Measurements from ENCODE around the gene PHLDB2. TPM values are rescaled to one million over a fixed set of nuclear protein-coding genes. Genes with fewer than 3 reads are reported as not detected.

PHLDB2 gene
- total RNA-seq, 1 experiment from 2014 or later, result 143 TPM

DNA sequence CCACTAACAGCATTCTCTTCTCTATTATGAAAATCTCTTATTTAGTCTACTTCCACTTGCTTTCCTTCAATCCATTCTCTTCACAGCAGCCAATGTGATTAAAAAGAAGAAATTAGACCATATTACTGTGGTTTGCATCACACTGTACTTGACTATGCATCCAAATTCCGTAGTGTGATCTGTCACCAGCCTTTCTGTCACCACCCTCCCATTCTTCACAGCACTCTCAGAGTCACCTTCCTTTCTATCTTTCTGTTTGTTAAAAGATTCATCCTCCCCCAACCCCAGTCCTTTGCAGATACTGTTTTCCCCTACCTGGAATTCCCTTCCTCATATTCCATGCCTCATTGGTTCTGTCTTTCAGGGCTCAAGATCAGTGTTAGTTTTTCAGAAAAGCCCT, 64.7 kb downstream of the PHLDB2 start:
- Histone ChIP-seq H2AFZ (ENCODE audit: low read depth, low read length, poor library complexity, severe bottlenecking) (no peak overlapping the region), H3K9me2 (ENCODE audit: insufficient read depth) (no peaks in the 10 kb centered on the region), H4K20me1 (ENCODE audit: insufficient read depth) (no peaks in the 10 kb centered on the region), H3K27ac (ENCODE audit: low read depth, low read length) (peak overlapping the region; percentile 96), H3K79me2 (ENCODE audit: insufficient read depth, low read length) (peaks cover 85% of the 10 kb centered on the region), H3K4me1 (ENCODE audit: control insufficient read depth in 1 of 2, insufficient read depth in 2 of 2, low read length in 2 of 2) (peaks cover 69 to 95% of the 10 kb centered on the region in 2 experiments), H3K36me3 (ENCODE audit: control insufficient read depth in 1 of 2, insufficient read depth in 2 of 2, low read length in 2 of 2) (peaks cover 15 to 60% of the 10 kb centered on the region in 2 experiments), H3K4me2 (ENCODE audit: low read length) (peak overlapping the region; percentile 62), H3K4me3 (replicated peaks in 1 of 2; ENCODE audit: low read depth in 1 of 2, low read length in 2 of 2) (no peak overlapping the region), H3K9me3 (ENCODE audit: control insufficient read depth in 1 of 2, insufficient read depth in 1 of 2, low read depth in 1 of 2, low read length in 2 of 2) (no peaks in the 10 kb centered on the region), H3K9ac (ENCODE audit: low read length) (peak overlapping the region; percentile 42), H3K27me3 (ENCODE audit: insufficient read depth, low read length) (no peaks in the 10 kb centered on the region)
- intact Hi-C loops (cut with micrococcal nuclease), result loop anchor here (1.0 kb wide), 2 partner anchors 21 to 43 kb away; no protein-coding TSS in a partner anchor
- ChIA-PET RAD21 (ENCODE audit: low non-redundant PET in 1 of 2, low total read pairs in 2 of 2, uncharacterized antibody in 2 of 2, unreplicated experiment in 2 of 2) (no interaction called here), POLR2A (interaction anchor here (1.0 to 13.2 kb wide), 8 partner anchors 9 to 55 kb away, joined by 3 to 152 read pairs (median 18); partner anchors contain the start of gene ABHD10), CTCF (interaction anchor here (1.6 kb wide), 1 partner anchor 44 kb away, joined by 4 read pairs; no protein-coding TSS in a partner anchor)
- BruUV-seq (replicated peaks), result TSS peak; percentile 74
- ATAC-seq (peak; percentile 48), DNase-seq (ENCODE audit: low read depth, low spot score) (no peak)
- TF ChIP-seq, protein P1, sequence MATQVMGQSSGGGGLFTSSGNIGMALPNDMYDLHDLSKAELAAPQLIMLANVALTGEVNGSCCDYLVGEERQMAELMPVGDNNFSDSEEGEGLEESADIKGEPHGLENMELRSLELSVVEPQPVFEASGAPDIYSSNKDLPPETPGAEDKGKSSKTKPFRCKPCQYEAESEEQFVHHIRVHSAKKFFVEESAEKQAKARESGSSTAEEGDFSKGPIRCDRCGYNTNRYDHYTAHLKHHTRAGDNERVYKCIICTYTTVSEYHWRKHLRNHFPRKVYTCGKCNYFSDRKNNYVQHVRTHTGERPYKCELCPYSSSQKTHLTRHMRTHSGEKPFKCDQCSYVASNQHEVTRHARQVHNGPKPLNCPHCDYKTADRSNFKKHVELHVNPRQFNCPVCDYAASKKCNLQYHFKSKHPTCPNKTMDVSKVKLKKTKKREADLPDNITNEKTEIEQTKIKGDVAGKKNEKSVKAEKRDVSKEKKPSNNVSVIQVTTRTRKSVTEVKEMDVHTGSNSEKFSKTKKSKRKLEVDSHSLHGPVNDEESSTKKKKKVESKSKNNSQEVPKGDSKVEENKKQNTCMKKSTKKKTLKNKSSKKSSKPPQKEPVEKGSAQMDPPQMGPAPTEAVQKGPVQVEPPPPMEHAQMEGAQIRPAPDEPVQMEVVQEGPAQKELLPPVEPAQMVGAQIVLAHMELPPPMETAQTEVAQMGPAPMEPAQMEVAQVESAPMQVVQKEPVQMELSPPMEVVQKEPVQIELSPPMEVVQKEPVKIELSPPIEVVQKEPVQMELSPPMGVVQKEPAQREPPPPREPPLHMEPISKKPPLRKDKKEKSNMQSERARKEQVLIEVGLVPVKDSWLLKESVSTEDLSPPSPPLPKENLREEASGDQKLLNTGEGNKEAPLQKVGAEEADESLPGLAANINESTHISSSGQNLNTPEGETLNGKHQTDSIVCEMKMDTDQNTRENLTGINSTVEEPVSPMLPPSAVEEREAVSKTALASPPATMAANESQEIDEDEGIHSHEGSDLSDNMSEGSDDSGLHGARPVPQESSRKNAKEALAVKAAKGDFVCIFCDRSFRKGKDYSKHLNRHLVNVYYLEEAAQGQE (IDR thresholded peaks at IDR 0.05; ENCODE audit: low read depth), result no peak
- TF ChIP-seq CEBPB (IDR thresholded peaks at IDR 0.05; ENCODE audit: low read depth) (no peak), JUND (IDR thresholded peaks at IDR 0.05) (no peak), CBX3 (IDR thresholded peaks at IDR 0.05; ENCODE audit: low read depth) (no peak)
- TF ChIP-seq, protein P2, sequence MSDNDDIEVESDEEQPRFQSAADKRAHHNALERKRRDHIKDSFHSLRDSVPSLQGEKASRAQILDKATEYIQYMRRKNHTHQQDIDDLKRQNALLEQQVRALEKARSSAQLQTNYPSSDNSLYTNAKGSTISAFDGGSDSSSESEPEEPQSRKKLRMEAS (IDR thresholded peaks at IDR 0.05), result no peak

DNA sequence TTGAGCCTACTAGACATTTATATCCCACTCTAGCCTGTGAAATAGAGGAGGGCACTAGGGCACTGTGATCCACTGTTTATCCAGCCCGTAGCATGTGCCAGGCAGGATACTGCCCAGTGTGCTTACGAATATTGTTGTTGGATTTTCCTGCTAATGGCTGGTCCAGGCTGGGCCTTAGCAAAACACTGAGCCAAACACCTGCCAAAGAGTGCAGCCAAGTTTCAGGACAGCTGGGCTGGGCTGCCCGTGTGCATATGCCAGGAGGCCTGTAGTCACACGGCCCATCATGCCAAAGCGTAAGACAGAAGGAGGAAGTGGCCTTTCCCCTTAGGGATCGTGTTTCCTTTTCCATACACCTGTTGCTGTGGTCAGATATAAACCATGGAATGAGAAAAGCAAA, 65.2 kb downstream of the PHLDB2 start:
- no peak overlapping the region for H2AFZ ChIP-seq (ENCODE audit: low read depth, low read length, poor library complexity, severe bottlenecking)

More for the DNA sequence above, 65.2 kb downstream of the PHLDB2 start:
- no peak for ATAC-seq
- ChIA-PET POLR2A (interaction anchor here (4.2 to 4.4 kb wide), 2 partner anchors 8 to 12 kb away, joined by 23 to 30 read pairs; no protein-coding TSS in a partner anchor), CTCF (no interaction called here), RAD21 (ENCODE audit: low non-redundant PET in 1 of 2, low total read pairs in 2 of 2, uncharacterized antibody in 2 of 2, unreplicated experiment in 2 of 2) (no interaction called here)
- BruUV-seq (replicated peaks), result no TSS peak
- Histone ChIP-seq H3K9me2 (ENCODE audit: insufficient read depth) (no peaks in the 10 kb centered on the region), H3K27me3 (ENCODE audit: insufficient read depth, low read length) (no peaks in the 10 kb centered on the region), H4K20me1 (ENCODE audit: insufficient read depth) (no peaks in the 10 kb centered on the region), H3K4me2 (ENCODE audit: low read length) (peak overlapping the region; percentile 62), H3K9ac (ENCODE audit: low read length) (peak overlapping the region; percentile 42), H3K27ac (ENCODE audit: low read depth, low read length) (peak overlapping the region; percentile 96), H3K4me3 (replicated peaks in 1 of 2; ENCODE audit: low read depth in 1 of 2, low read length in 2 of 2) (no peak overlapping the region), H3K79me2 (ENCODE audit: insufficient read depth, low read length) (peaks cover 87% of the 10 kb centered on the region), H3K9me3 (ENCODE audit: control insufficient read depth in 1 of 2, insufficient read depth in 1 of 2, low read depth in 1 of 2, low read length in 2 of 2) (no peaks in the 10 kb centered on the region), H3K36me3 (ENCODE audit: control insufficient read depth in 1 of 2, insufficient read depth in 2 of 2, low read length in 2 of 2) (peaks cover 10 to 55% of the 10 kb centered on the region in 2 experiments), H3K4me1 (ENCODE audit: control insufficient read depth in 1 of 2, insufficient read depth in 2 of 2, low read length in 2 of 2) (peaks cover 69 to 95% of the 10 kb centered on the region in 2 experiments)
- intact Hi-C loops (cut with micrococcal nuclease), result no loop called here
- no peak for DNase-seq (ENCODE audit: low read depth, low spot score)
- TF ChIP-seq RAD21 (IDR thresholded peaks at IDR 0.05; ENCODE audit: low read depth) (no peak), YY1 (IDR thresholded peaks at IDR 0.05; ENCODE audit: extremely low read depth, insufficient replicate concordance, low read depth, low read length) (no peak), POLR2AphosphoS5 (IDR thresholded peaks at IDR 0.05; ENCODE audit: low read depth, low read length) (no peak), EZH2phosphoT487 (IDR thresholded peaks at IDR 0.05; ENCODE audit: borderline replicate concordance) (no peak)
- TF ChIP-seq, protein P1 (IDR thresholded peaks at IDR 0.05; ENCODE audit: low read depth), result no peak
